Stimulated activated naive CD4-positive, alpha-beta T cell treated with Interleukin-2 at 50 U/mL for 16 hours (primary cell): ENCODE data around the gene MACROD1.

Experiments
- DNase-seq: peaks from one replicate; lab custom pipeline; 2025; lab: John Stamatoyannopoulos, UW

The MACROD1 gene

GRCh38 chr11:63951779-63952536 is 214.0 kb downstream of the MACROD1 start:
- peak; percentile 6 for DNase-seq
